Activated CD8-positive, alpha-beta T cell treated with anti-CD3 and anti-CD28 coated beads for 36 hours (primary cell): ENCODE results near the gene ADGRG4. TPM values are rescaled to one million over a fixed set of nuclear protein-coding genes. Genes with fewer than 3 reads are reported as not detected.

Experiments used
- ATAC-seq: fragments of 200-7000 bp; cut with Tn5 transposase; one replicate; pipeline ENCODE4 v1.10.0; 2021; ENCODE audit warnings: mild to moderate bottlenecking, moderate library complexity
- CTCF ChIA-PET: fragments of 350-600 bp; sonication (Branson Sonifier 250); formaldehyde crosslinking; loops from one replicate; lab custom pipeline; 2021; ENCODE audit warnings: antibody characterized with exemption; lab: Charles Lee
- POLR2A ChIA-PET: fragments of 350-600 bp; sonication (Branson Sonifier 250); formaldehyde crosslinking; loops from one replicate; lab custom pipeline; 2021; ENCODE audit warnings: antibody characterized with exemption; lab: Charles Lee
- DNase-seq: peaks from one replicate; pipeline ENCODE4 v3.0.0-alpha.2; 2020
- H3K27ac Mint-ChIP-seq: one replicate; pipeline ENCODE4 v1.8.0; 2021; ENCODE audit warnings: mild to moderate bottlenecking, mixed read lengths
- H3K27me3 Mint-ChIP-seq: one replicate; pipeline ENCODE4 v1.8.0; 2021; ENCODE audit warnings: mixed read lengths
- H3K36me3 Mint-ChIP-seq: one replicate; pipeline ENCODE4 v1.8.0; 2021; ENCODE audit warnings: low read depth, mixed read lengths
- H3K4me1 Mint-ChIP-seq: one replicate; pipeline ENCODE4 v1.8.0; 2021; ENCODE audit warnings: low read depth, mixed read lengths
- H3K4me3 Mint-ChIP-seq: one replicate; pipeline ENCODE4 v1.8.0; 2021; ENCODE audit warnings: mild to moderate bottlenecking, moderate library complexity, mixed read lengths
- H3K9me3 Mint-ChIP-seq: one replicate; pipeline ENCODE4 v1.8.0; 2021; ENCODE audit warnings: mixed read lengths
- CTCF ChIP-seq: fragments of 200-600 bp; IDR thresholded peaks from one replicate; pipeline ENCODE4 v1.8.0; 2022; ENCODE audit warnings: antibody characterized with exemption, mild to moderate bottlenecking
- intact Hi-C: fragments of 100-400 bp; cut with micrococcal nuclease; formaldehyde crosslinking; loops from one replicate; pipeline ENCODE4 v1.10.0; 2022
- total RNA-seq, 2 experiments: library from RNA; stranded (reverse); gene quantifications; one replicate each; pipeline ENCODE4 v1.2.3, GENCODE V29; 2021

The ADGRG4 gene
- total RNA-seq, 2 experiments from 2014 or later: not detected

GRCh38 chrX:136453114-136453513, 152.4 kb downstream of the ADGRG4 start:
- no peaks in the 10 kb centered on the region for H3K36me3 Mint-ChIP-seq
- POLR2A ChIA-PET: no interaction called here
- no peaks in the 10 kb centered on the region for H3K4me1 Mint-ChIP-seq
- intact Hi-C loops: no loop called here
- DNase-seq: no peak
- H3K9me3 Mint-ChIP-seq: no peaks in the 10 kb centered on the region
- no peak overlapping the region for H3K27ac Mint-ChIP-seq
- H3K4me3 Mint-ChIP-seq: no peak overlapping the region
- TF ChIP-seq CTCF: no peak
- no peaks in the 10 kb centered on the region for H3K27me3 Mint-ChIP-seq
- CTCF ChIA-PET: no interaction called here
- ATAC-seq: no peak

- no peak overlapping the region for H3K27ac Mint-ChIP-seq
- CTCF ChIA-PET: no interaction called here
- no peaks in the 10 kb centered on the region for H3K4me1 Mint-ChIP-seq
- POLR2A ChIA-PET: no interaction called here
- no peak overlapping the region for H3K4me3 Mint-ChIP-seq
- H3K27me3 Mint-ChIP-seq: no peaks in the 10 kb centered on the region
- ATAC-seq: no peak
- DNase-seq: no peak
- no peak for TF ChIP-seq CTCF
- H3K9me3 Mint-ChIP-seq: no peaks in the 10 kb centered on the region
- H3K36me3 Mint-ChIP-seq: no peaks in the 10 kb centered on the region
- intact Hi-C loops: no loop called here
Observed at GRCh38 chrX:136453771-136454170, 153.0 kb downstream of the ADGRG4 start.

- no peaks in the 10 kb centered on the region for H3K9me3 Mint-ChIP-seq
- intact Hi-C loops: no loop called here
- no peaks in the 10 kb centered on the region for H3K36me3 Mint-ChIP-seq
- no peak overlapping the region for H3K4me3 Mint-ChIP-seq
- DNase-seq (no peak), ATAC-seq (no peak)
- TF ChIP-seq CTCF: no peak
- H3K27me3 Mint-ChIP-seq: no peaks in the 10 kb centered on the region
- no peaks in the 10 kb centered on the region for H3K4me1 Mint-ChIP-seq
- POLR2A ChIA-PET: no interaction called here
- no peak overlapping the region for H3K27ac Mint-ChIP-seq
- CTCF ChIA-PET: no interaction called here
Observed at GRCh38 chrX:136456133-136456532, 155.4 kb downstream of the ADGRG4 start.

GRCh38 chrX:136457303-136457917, 156.6 kb downstream of the ADGRG4 start:
- Mint-ChIP-seq H3K27me3 (no peaks in the 10 kb centered on the region), H3K4me3 (no peak overlapping the region), H3K4me1 (no peaks in the 10 kb centered on the region), H3K36me3 (no peaks in the 10 kb centered on the region), H3K9me3 (no peaks in the 10 kb centered on the region), H3K27ac (no peak overlapping the region)
- DNase-seq (no peak), ATAC-seq (no peak)
- POLR2A ChIA-PET: no interaction called here
- intact Hi-C loops: no loop called here
- CTCF ChIA-PET: no interaction called here
- TF ChIP-seq CTCF: no peak

- Mint-ChIP-seq H3K9me3 (no peaks in the 10 kb centered on the region), H3K27me3 (no peaks in the 10 kb centered on the region), H3K4me1 (no peaks in the 10 kb centered on the region), H3K36me3 (no peaks in the 10 kb centered on the region), H3K27ac (no peak overlapping the region), H3K4me3 (no peak overlapping the region)
- intact Hi-C loops: no loop called here
- DNase-seq (no peak), ATAC-seq (no peak)
- no peak for TF ChIP-seq CTCF
- CTCF ChIA-PET: no interaction called here
- POLR2A ChIA-PET: no interaction called here
Observed at GRCh38 chrX:136464589-136464988, 163.8 kb downstream of the ADGRG4 start.

Other genes with a start within 250 kb of the ADGRG4 start
- 10 to 100 TPM; 17.9 to 18.4 TPM for gene FHL1, start 153.4 kb upstream of the ADGRG4 start, total RNA-seq
- gene MAP7D3, start 49.6 kb upstream of the ADGRG4 start, total RNA-seq: 10 to 100 TPM; 13.4 to 14.2 TPM
- gene BRS3, start 187.0 kb downstream of the ADGRG4 start, total RNA-seq: not detected
- 10 to 100 TPM; 33.0 to 35.4 TPM for gene HTATSF1, start 196.6 kb downstream of the ADGRG4 start, total RNA-seq
- gene VGLL1, start 231.3 kb downstream of the ADGRG4 start, total RNA-seq: not detected